NB4 (cell line): ENCODE measurements around the gene MBD6.

Source experiments
- DNase-seq: peaks from one replicate; pipeline ENCODE4 v3.0.0; 2010; ENCODE audit warnings: low read depth
- H3K4me3 ChIP-seq: one replicate; pipeline ENCODE4 v1.5.1; 2011; ENCODE audit warnings: mild to moderate bottlenecking, low read depth, low read length, moderate library complexity
- MYC ChIP-seq: IDR thresholded peaks from 2 replicates; pipeline ENCODE4 v1.6.1; 2011; ENCODE audit warnings: low read depth, low read length
- POLR2A ChIP-seq: IDR thresholded peaks from 2 replicates; pipeline ENCODE4 v1.6.1; 2011; ENCODE audit warnings: mild to moderate bottlenecking; ENCODE audit not compliant: insufficient read length; ENCODE audit errors: extremely low read depth
- TF ChIP-seq, protein P1 (sequence below): IDR thresholded peaks from 2 replicates; pipeline ENCODE4 v1.6.1; 2011; ENCODE audit warnings: low read depth, low read length
- TF ChIP-seq, protein P2 (sequence below): IDR thresholded peaks from one replicate; pipeline ENCODE4 v1.5.1; 2012; ENCODE audit warnings: low read depth, low read length

Gene MBD6

DNA sequence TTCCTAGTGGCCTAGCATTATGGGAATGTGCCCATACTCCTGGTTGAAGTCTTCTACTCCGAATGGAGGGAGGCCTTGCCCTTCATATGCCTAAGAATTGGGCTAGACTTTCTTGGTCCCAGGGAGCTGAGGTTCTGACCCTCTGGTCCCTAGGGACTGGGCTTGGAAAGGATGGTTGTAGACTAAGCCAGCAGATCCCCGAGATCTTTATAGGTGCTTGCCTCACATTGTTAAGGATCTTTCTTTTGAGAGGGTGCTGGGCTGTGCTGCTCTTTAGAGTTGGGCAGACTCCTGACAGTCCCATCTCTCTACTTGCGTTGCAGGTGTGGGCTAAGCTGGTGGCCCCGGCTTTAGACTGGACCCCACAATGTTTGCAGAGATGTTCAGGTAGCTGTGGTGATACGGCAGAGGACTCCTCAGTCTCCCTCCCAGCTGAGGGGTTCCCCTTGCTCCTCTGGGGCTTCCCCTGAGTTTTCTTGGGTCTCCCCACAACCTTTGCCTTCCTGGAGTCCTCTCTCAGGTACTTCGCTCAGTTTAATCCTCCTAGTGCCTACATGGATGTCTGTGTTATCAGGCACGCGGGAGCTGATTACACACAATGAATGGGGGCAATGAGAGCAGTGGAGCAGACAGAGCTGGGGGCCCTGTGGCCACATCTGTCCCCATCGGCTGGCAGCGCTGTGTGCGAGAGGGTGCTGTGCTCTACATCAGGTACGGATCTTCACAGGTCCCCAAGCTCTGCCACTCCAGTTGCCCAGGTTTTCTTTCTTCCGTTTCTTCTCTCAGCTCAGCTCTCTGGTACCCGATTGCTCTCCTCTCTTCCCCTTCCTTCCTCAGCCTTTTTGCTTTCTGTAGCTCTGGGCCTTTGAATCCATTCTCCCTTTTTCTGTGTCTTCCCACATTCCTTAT lies 1.3 kb downstream of the MBD6 start:
- no peak for TF ChIP-seq POLR2A
- no peak for TF ChIP-seq MYC
- TF ChIP-seq, protein P1, sequence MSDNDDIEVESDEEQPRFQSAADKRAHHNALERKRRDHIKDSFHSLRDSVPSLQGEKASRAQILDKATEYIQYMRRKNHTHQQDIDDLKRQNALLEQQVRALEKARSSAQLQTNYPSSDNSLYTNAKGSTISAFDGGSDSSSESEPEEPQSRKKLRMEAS, result no peak
- TF ChIP-seq, protein P2, sequence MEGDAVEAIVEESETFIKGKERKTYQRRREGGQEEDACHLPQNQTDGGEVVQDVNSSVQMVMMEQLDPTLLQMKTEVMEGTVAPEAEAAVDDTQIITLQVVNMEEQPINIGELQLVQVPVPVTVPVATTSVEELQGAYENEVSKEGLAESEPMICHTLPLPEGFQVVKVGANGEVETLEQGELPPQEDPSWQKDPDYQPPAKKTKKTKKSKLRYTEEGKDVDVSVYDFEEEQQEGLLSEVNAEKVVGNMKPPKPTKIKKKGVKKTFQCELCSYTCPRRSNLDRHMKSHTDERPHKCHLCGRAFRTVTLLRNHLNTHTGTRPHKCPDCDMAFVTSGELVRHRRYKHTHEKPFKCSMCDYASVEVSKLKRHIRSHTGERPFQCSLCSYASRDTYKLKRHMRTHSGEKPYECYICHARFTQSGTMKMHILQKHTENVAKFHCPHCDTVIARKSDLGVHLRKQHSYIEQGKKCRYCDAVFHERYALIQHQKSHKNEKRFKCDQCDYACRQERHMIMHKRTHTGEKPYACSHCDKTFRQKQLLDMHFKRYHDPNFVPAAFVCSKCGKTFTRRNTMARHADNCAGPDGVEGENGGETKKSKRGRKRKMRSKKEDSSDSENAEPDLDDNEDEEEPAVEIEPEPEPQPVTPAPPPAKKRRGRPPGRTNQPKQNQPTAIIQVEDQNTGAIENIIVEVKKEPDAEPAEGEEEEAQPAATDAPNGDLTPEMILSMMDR, result no peak
- DNase-seq, result no peak
- H3K4me3 ChIP-seq, result peak overlapping the region; percentile 96

DNA sequence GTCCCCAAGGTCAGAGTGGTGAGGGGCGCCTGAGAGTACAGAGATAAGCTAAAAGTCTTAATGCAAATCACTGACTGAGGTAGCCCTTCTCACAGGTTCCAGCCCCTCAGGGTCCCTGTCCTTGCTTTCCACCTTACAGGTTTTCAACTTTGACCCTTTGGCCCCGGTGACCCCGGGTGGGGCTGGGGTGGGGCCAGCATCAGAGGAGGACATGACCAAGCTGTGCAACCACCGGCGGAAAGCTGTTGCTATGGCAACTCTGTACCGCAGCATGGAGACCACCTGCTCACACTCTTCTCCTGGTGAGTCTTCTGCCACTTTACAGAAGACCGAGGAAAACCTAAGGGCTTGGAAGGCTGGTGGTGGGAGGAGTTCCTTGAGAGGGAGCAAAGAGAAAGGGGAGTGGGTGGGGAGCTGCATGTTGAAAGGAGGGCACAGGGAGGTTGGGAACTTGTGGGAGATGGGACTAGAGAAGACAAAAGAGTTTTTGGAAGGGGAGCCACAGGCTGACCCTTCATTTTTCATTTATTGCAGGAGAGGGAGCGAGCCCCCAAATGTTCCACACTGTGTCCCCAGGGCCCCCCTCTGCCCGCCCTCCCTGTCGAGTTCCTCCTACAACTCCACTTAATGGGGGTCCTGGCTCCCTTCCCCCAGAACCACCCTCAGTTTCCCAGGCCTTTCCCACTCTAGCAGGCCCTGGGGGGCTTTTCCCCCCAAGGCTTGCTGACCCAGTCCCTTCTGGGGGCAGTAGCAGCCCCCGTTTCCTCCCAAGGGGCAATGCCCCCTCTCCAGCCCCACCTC lies 2.4 kb downstream of the MBD6 start:
- DNase-seq, result no peak
- peak overlapping the region; percentile 96 for H3K4me3 ChIP-seq
- TF ChIP-seq, protein P2, result no peak
- TF ChIP-seq MYC (no peak), POLR2A (no peak)
- TF ChIP-seq, protein P1, result no peak

DNA sequence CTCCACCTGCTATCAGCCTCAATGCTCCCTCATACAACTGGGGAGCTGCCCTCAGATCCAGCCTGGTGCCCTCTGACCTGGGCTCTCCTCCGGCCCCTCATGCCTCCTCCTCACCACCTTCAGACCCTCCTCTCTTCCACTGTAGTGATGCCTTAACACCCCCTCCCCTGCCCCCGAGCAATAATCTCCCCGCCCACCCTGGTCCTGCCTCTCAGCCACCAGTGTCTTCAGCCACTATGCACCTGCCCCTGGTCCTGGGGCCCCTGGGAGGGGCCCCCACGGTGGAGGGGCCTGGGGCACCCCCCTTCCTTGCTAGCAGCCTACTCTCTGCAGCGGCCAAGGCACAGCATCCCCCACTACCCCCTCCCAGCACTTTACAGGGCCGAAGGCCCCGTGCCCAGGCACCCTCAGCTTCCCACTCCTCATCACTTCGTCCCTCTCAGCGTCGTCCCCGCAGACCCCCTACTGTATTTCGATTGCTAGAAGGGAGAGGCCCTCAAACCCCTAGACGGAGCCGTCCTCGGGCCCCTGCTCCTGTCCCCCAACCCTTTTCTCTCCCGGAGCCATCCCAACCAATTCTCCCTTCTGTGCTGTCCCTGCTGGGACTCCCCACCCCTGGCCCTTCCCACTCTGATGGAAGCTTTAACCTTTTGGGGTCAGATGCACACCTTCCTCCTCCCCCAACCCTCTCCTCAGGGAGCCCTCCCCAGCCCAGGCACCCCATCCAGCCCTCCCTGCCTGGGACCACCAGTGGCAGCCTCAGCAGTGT lies 3.2 kb downstream of the MBD6 start:
- no peak for DNase-seq
- TF ChIP-seq MYC (no peak), POLR2A (no peak)
- TF ChIP-seq, protein P2, result no peak
- TF ChIP-seq, protein P1, result no peak
- no peak overlapping the region for H3K4me3 ChIP-seq

DNA sequence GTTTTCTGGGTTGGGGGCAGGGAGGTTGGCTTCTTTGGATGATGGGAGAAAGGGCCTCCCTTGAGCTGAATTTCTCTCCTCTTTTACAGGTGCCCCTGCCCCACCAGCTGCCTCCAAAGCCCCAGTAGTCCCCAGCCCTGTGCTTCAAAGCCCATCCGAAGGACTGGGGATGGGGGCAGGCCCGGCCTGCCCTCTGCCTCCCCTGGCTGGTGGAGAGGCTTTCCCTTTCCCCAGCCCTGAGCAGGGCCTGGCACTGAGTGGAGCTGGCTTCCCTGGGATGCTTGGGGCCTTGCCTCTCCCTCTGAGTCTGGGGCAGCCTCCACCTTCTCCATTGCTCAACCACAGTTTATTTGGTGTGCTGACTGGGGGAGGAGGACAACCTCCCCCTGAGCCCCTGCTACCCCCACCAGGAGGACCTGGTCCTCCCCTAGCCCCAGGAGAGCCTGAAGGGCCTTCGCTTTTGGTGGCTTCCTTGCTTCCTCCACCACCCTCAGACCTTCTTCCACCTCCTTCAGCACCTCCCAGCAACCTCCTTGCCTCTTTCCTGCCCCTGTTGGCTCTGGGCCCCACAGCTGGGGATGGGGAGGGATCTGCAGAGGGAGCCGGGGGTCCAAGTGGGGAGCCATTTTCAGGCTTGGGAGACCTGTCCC lies 4.0 kb downstream of the MBD6 start:
- no peak for TF ChIP-seq MYC
- TF ChIP-seq, protein P2, result no peak
- TF ChIP-seq, protein P1, result no peak
- no peak for TF ChIP-seq POLR2A
- no peak for DNase-seq
- H3K4me3 ChIP-seq, result no peak overlapping the region

DNA sequence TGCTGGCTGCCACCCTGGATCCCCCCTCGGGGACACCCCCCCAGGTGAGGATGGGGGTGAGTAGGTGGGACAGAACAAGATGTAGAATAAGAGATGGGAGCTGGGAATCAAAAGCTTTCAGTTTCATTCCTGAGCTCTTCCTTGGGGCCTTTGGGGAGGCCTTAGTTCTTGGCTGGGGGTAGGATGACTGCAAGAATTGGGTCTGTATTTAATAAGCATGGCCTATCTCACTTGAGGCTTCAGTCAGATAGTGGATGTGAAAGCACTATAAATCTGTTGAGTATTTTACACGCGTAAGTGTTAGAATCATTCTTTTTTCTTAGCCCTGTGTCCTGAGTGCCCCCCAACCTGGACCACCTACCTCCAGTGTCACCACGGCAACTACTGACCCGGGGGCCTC lies 4.6 kb downstream of the MBD6 start:
- TF ChIP-seq, protein P2, result no peak
- TF ChIP-seq, protein P1, result no peak
- TF ChIP-seq MYC (no peak), POLR2A (no peak)
- DNase-seq, result no peak
- no peak overlapping the region for H3K4me3 ChIP-seq
